Astrocyte (in vitro differentiated cells and primary cell): ENCODE results near the gene ATF6.

Experiments used
- EZH2 ChIP-seq: IDR thresholded peaks from 2 replicates; pipeline ENCODE4 v1.6.1; 2012; ENCODE audit warnings: mild to moderate bottlenecking, low read length, inconsistent platforms; ENCODE audit not compliant: insufficient read depth
- TF ChIP-seq, protein P1 (sequence below): IDR thresholded peaks from 2 replicates; pipeline ENCODE4 v1.5.1; 2011; ENCODE audit warnings: low read depth, mild to moderate bottlenecking, inconsistent platforms, low read length, moderate library complexity; ENCODE audit not compliant: insufficient read depth

- TF ChIP-seq, protein P1, sequence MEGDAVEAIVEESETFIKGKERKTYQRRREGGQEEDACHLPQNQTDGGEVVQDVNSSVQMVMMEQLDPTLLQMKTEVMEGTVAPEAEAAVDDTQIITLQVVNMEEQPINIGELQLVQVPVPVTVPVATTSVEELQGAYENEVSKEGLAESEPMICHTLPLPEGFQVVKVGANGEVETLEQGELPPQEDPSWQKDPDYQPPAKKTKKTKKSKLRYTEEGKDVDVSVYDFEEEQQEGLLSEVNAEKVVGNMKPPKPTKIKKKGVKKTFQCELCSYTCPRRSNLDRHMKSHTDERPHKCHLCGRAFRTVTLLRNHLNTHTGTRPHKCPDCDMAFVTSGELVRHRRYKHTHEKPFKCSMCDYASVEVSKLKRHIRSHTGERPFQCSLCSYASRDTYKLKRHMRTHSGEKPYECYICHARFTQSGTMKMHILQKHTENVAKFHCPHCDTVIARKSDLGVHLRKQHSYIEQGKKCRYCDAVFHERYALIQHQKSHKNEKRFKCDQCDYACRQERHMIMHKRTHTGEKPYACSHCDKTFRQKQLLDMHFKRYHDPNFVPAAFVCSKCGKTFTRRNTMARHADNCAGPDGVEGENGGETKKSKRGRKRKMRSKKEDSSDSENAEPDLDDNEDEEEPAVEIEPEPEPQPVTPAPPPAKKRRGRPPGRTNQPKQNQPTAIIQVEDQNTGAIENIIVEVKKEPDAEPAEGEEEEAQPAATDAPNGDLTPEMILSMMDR = no peak
- TF ChIP-seq EZH2 = no peak
Observed at GRCh38 chr1:161838362-161838761, 72.2 kb downstream of the ATF6 start.
